Stimulated activated CD4-positive, alpha-beta T cell treated with anti-CD3 and anti-CD28 coated beads, Interleukin-12 subunit alpha, Interleukin-12 subunit beta, amount 100 ng/mL, for 24 hours (primary cell): ENCODE data around the gene DOCK1.
"Not testable (repeated sequence)": the region's sequence is repeated elsewhere in the genome, so short reads cannot be mapped to it uniquely, and the experiment has no call there.

ENCODE experiments used
- DNase-seq, 2 experiments: peaks; one replicate each; pipeline ENCODE4 v3.0.0-alpha.2; 2020; ENCODE audit warnings: low read depth in 2 of 2

Gene DOCK1

DNA sequence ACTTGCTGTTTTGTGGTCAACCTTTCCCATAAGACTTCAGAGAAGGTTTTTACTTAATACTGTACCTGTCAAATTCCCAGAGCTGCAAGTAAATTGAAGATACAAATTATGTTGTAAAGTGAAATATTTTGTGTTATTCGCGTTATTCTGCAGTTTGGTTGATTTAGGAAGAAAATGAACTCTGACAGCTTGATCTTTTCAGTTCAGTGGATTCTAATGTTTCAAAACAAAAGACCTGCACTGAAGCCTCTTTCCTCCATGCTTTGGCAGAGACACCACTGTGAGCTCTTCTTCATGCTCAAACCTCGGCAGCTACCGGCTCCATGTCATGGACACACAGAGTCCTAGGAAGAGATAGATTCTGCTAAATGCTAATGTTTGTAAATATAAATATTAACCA is 366.8 kb downstream of the DOCK1 start:
- DNase-seq = no peak

DNA sequence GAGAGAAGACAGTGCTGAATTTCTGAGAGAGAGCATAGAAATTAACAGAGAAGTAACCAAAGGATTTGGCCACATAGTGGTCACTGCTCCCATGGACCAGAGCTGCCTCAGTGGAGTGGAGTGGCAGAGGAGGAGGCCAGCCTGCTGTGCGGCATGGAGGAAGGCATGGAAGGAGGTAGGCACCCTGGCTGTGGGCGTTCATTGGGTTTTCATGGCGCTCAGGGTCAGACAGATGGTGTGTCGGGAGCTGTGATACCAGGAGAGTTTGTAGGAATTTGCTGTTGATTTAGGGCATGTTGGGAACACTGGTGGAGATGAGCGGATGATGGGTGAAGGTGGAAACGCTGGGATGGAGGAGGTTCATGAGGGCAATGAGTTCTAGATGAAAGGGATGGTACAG is 370.0 kb downstream of the DOCK1 start:
- no peak for DNase-seq

DNA sequence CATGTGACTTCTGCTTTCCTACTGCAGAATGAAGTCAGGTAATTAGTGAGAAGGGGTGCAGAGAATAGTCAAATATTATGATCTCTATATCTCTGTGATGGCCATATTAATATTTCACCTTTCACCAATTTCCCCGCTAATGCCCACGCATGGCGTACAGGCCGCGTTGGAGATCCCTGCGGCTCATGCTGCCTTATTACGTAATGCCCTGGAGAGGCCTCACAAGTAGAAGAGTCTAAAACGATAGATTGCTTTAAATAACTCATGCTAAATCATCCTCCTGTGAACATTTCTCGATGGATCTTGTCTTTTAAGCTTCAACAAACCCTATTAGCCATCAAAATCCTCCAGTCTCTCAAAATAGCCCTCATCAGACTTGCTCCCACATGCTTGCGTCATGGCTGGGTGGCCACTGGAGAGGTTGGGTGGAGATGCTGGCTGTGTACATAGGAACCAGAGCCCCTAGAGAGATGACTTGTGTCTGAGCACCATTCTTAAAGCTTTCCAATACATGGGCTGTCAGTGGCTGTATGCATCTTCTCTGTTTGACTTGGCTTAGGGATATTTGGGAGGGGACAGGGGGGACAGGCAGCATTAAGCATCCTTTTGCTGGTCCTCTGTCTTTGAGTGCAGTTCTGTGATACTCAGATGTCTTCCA is 370.7 kb downstream of the DOCK1 start:
- no peak for DNase-seq

DNA sequence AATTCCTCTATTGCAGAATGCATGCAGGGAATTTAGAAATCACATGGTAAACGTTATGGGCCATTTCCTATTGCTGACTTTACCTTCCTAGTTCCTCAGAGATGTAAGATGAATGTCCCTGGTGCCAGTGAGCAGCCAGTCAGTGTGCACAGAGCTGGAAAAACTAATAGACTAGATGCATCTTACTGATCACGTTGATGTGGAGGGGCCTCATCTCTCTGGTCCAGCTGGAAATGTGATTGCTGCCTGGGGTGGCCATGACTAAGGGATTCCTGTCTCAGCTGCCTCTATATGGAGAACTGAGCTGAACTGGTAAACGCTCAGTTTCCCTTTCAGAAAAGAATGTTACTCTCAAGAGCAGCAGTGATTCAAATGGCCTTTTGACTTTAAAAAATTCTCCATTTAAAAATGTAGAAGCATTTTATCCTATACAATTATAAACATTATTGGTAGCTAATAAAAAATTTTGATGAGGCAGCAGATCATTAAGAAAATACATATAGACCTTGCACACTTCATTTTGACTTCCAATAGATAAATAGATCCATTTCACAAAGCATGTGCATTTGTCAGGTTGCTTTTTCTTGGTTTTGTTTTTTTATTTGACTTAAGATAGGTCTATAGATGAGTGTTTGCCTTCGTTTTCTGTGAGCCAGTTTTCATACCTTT is 371.7 kb downstream of the DOCK1 start:
- no peak for DNase-seq

DNA sequence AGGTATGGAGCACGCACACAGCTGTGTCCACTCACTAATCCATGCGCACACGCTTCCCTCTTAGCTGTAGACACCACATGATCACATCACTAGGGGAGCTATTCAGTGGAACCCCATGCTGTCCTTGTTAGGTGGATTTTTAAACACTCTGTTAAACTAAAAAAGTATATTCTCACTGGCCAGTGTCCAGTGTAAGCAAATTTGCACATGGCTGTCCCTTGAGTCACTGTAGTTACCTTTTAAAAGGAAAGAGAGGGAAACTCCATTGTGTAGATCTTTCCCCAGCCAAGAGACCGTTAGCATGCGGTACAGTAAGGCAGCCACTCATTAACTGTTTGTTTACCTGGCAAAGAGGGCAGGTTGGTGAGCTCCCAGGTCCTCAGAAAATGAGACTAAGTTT is 372.8 kb downstream of the DOCK1 start:
- no peak for DNase-seq

DNA sequence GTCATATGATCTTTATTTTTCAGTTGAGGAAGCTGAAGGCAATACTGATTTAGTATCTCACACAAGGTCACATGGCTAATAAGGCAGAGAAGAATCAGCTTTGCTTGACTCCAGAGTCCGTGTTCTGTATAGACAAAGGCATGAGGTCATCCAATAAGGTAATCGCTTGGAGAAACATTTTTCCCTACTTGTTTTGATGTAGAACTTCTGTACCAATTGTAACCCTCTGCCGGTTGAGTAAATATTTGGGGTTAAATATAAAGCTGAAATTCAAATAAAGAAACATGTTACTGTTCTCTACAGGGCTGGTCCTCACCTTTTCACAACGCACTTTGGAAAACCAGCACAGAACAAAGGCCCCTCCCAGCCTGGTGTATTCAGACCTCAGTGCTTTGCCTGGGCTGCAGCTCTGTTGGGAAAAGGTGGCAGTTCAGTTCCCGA is 374.1 kb downstream of the DOCK1 start:
- no peak for DNase-seq

DNA sequence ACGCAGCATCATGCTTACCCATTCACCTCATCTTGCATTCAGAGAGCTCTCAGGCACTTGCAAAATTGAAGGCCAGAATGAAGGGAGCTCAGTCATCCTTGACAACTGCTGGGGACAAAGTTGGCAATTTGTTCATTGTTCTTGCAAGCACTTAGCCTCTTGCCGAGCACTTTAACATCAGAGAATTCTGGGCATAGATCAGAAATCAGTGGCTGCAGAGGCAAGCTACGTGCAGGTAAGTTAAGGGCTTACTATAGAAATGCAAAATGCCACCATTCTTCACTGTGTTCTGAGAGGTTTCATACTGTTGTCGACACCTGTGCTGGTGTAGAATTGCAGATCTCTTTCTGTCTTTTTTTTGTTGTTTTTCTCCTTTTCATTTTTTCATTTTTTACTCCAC is 375.2 kb downstream of the DOCK1 start:
- no peak for DNase-seq

DNA sequence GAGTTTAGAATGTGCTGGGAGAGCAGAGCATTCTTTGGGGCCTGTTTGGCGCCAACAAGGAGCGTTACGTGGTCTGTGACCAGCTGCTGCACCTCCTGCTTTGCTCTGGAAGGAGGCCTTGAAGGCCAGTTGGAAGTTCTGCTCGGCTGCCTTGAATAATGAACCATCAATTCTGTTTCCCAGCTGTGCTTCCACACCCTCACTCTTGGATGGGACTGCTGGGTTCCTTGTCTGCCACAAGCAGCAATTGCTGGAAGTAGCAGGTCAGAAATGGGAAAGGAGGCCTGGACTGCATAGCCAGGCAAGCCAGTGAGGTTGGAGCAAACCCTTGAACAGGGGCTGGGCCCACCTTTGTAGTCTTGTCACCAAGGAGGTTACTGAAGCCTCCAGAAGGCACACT is 377.8 kb downstream of the DOCK1 start:
- no peak for DNase-seq

DNA sequence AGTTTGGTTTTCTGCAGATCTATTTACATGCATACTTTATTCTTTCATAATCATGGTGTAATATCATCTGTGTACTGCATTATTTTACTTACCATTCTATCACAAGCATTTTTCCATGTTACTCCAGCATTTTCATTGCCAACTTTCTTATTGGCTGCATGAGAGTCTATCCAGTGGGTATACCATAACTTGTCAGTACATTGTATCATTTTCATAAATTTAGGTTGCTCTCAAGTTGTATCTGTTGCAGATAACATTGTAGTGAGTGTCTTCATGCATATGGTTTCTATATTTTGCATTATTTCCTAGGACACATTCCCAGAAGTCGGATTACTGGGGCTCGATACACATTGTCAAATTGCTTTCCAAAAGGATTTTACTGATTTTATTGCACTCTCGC is 378.3 kb downstream of the DOCK1 start:
- no peak for DNase-seq

DNA sequence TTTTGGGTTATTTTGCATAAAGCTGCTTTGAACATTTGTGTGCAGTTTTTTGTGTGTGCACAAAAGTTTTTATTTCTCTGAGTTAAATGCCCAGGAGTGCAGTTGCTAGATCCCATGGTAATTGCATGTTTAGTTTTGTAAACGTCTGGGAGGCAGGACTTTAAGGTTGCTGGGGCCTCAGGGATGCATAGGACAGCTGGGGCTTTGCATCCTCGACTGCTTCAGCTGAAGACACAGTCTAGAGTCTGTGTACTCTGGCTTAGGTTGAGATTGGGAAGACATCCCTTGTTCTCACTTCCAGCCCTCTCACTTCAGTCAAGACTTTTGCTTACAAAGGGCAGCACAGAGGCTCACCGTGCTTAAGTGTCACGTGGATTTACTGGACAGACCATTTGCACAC is 385.6 kb downstream of the DOCK1 start:
- DNase-seq = no peak

DNA sequence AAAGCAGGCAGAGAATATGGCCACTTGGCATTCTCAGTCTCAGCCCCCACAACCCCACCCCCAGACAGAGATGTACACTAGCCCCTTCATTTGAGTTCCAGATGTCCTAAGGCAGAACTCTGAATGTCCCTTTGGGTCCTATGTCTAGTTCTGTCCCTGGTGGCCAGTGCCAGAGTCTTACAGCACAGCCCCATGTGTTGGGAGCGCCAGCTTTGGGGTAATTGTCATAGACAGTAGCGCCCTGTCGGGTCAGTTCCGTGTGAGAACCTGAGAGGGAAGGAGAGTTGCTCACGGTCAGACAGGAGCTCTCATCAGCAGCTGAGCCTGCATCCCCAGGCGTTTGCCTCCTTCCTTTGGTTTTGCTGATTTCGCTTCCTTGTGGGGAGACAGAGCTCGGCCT is 386.1 kb downstream of the DOCK1 start:
- no peak for DNase-seq

DNA sequence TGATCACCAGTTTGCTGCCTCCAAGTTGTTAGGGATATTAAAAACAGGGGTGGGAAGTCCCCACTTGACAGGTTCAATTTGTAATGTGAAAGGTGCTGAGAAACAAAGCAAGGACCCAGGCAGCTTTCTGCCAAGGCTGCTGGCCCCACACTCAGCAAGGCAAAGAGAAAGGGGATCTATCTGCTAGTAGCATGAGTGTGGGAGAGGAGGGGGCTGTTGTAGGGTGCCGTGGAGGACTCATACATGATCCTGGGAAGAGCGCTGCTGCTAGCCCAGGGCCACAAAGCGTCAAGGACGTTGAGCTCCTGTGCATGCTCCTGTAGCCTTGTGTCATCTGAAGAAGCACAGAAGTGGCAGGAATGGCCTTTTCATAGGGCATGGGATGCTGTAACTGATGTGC is 387.7 kb downstream of the DOCK1 start:
- no peak for DNase-seq

DNA sequence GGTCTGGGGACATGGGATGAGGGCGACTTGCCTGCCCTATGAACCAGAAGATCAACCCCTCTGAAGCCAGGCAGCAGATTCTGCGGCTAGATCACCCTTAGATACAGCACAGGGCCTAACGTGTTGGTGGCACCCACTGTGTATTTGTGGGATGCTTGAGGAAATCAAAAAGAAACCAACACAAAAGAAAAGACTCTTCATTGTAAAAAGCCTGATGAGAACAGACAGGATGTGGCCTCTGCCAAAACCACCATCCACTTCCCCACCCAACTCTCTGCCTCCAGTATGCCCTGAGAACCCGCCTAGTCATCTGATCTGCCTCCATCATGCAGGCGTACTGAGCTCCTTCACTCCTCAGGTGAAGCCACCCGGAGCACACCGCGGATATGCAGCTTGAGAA is 388.4 kb downstream of the DOCK1 start:
- peak in 1 of 2 experiments; percentile 15 for DNase-seq

DNA sequence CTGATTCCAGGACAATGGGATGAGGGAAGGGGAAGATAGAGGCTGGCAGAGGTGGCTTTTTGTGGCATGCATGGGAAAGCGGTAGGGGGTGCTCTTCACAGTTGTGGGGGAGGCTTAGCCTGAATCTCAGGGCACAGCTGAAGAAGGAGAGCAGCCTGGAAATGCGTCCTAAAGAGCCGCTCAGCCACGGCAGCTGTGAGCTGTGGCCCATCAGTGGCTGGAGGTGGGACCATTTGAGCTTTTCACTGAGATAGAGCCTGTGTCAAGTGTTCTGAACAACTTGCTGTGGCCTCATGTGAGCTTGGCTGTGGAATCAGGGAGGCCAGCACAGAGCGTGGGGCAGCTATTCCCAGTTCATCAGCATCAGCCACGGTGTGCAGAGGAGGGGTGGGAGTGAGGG is 391.5 kb downstream of the DOCK1 start:
- DNase-seq = no peak

DNA sequence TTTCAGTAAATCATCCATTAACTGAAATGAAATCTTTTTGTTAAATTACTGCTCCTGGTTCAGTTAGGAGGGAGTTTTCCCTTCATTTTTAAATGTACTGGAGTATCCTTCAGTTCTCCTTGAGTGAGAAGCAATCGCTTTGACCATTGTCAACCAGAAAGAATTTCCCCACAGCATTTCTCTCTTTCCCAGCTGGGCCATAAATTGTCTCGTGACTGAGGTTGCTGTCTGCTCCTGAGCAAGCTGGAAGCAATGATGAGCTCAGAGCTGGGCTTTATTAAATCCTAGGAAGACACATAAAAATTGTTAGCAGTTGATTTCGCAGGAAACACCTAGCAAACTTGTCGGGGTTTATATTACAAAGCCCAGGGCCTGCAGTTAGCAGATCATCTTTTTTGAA is 393.2 kb downstream of the DOCK1 start:
- DNase-seq = no peak

DNA sequence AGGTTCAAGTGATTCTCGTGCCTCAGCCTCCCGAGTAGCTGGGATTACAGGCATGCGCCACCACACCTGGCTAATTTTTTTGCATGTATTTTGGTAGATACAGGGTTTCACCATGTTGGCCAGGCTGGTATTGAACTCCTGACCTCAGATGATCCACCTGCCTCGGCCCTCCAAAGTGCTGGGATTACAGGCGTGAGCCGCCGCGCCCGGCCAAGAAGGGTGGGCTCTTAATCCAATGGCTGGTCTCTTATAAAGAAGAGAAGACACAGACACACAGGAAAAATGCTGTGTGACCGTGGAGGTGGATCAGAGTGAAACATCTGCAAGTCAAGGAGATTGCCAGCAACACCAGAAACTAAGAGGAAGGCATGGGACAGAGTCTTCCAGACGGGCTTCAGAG is 394.0 kb downstream of the DOCK1 start:
- not testable (repeated sequence) for DNase-seq

DNA sequence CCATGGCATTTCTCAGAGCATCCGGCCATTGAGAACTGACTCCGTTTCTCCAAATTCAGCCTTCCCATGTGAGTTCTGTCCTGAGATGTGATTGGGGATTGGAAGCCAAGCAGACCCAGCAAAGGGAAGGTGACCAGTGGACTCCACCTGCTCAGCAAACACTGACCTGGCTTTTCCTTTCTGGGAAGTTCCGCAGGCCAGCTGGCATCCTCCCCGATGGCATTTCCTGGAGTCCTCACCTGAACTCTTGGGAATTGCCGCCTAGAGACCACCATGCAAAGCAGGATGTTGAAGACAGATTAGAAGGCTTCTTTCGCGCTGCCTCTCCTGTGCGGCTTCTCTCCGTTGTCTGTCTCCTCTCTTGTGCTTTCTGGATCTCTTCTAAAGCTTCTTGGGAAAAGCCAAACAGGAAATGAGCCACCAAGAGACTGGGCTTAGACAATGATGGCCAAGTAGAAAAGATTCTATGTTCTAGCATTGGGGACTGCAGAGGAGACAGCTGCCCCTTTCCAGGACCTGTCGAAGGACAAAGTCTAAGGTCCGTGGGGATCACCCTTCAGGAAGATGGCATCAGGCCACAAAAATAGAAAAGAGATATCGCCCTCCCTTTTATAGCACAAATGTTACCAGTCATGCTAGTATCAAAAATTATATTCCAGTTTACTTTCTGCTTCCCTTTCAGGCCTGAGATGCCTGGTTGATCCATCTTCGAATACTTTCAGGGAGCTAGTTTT is 394.9 kb downstream of the DOCK1 start:
- no peak for DNase-seq

DNA sequence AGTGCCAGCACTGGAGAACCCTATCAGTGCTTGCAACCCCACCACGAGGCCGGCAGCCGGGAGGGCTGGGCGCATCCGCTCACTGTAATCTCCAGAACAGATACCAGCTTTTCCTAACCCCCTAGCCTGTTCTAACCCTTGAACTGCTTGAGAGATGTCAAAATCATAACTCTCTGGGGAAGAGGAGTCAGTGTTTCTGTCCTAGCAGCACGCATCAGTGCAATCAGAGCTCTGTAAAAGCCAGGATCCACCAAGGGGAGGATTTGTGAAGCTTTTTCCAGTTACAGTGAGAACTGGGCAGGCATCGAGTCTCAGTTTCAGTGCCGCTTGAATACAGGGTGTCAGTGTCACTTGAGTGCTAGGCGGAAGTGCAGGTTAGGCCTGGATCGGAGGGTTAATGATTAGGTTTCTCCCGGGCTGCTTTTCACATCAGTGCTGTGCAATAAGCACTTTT is 395.7 kb downstream of the DOCK1 start:
- no peak for DNase-seq

DNA sequence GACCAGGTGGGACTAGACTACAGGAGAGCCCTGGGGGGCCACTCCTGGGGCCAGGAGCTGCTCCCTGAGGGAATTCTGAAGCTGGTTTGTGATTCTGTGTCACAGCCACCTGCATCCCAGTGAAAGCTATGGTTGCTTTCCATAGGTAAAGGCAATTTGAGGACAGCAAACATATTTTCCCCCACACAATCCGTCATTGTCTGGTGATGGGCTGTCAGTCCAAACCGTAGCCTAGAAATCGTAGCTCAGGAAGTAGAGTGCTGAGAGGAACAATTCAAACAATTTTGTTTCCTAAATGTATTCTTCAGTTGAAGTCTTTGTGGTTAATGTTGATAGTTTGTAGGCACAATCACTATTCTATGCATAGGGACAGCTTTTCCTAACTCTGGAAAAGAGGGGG is 397.1 kb downstream of the DOCK1 start:
- DNase-seq = no peak

DNA sequence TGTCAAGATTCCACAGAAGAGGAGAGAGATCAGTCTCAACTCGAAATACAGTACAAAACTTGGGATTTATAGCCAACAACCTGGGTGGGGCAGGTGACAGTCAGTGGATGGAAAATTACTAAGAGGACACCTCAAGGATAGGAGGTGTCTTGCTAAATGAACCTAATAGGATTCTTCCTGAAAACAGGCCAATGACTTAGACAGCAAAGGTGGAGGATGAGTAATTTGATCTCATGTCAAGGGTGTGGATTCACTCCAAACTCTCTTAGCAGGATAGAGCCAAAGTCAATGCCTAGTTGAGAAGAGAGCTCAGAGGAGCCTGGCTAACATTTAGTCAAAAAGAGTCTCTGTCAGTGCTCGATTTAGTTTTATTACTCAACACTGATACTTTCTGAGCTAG is 397.9 kb downstream of the DOCK1 start:
- DNase-seq = no peak

DNA sequence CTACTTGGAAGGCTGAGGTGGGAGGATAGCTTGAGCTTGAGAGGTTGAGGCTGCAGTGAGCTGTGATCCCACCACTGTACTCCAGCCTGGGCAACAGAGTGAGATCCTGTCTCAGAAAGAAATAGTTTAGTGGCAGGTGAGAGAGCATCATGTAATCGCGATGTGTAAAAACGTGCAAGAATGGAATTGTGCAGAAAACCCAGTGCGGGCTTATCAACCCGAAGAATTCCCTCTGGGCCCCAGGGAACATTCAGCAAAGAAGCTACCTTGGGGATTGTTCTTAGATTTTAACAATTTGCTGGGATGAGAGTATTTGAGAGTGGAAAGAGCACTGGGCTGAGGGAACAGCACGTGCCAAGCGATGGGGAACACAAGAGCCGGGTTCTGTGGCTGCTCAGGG is 398.5 kb downstream of the DOCK1 start:
- DNase-seq = no peak

DNA sequence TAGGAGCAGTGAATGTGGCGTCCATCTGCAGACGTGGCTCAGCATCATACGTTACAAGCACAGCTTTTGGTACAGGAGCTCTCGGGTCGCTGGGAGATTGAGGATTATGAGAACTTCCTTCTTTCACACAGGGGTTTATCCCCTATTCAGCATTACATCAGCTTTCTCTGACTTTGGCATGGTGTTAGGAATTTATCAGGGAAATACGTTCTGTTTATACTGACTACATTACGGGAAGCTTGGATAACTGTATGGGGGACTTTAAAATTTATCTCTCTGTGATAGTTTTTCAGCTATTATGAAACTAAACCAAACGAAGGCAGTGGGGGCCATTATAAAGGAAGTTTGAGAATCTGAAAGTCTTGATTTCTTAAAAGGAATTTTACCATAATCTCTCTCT is 401.3 kb downstream of the DOCK1 start:
- DNase-seq = no peak

DNA sequence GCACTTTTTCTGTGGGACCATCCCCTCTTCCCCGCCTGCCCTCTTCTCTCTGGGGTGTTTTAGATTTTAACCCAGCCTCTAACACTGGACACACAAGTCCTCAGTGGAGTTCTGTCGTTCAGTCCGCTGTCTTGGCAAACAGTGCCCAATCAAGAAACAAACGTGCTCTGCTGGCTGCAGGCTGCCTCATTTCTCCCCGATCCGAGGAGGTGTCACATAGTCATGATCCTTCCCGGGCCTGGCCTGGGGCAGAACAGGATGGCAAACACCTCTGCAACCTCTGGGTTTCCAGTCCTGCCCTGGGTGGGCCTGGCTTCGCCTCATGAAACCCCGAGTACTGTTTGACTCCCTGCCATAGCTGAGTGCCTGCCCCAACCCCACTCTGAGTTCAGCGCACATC is 402.1 kb downstream of the DOCK1 start:
- no peak for DNase-seq
